ENCODE results near the gene LINGO3.

GRCh38 chr19:2308114-2308556 lies at the start of gene LINGO3:
- TF ChIP-seq CTCF (IDR thresholded peaks at IDR 0.05) (no peak), POLR2A (IDR thresholded peaks at IDR 0.05) (no peak)
